ENCODE measurements around the gene TTC28.

The TTC28 gene

DNA sequence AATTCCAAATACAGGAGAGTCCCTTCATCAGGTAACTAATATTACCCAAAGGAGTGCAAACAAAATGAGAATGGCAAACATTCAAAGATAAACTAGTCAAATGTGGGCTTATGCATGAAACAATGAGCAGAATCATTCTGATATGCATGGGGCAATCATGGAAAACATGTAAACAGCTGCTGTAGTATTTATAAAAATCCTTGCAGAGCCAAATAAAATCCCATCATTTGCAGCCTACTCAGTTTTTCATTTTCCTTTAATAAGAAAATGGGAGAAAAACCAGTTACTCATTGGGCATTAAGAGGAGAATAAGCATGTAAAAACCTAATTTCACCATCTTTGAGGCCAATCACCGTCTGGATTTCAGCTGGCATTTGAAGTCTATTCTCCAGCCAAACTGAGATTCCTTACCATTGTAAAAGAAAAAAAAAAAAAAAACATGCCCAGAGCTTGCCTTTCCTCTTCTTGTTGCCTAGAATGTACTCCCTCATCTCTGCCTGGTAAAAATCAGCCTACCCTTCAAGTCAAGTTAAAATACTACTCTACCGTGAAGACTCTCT is 249.1 kb downstream of the TTC28 start:
- no peak overlapping the region for H3K4me2 ChIP-seq (ENCODE audit: low read length)
- no peaks in the 10 kb centered on the region for H3K79me1 ChIP-seq (ENCODE audit: low read length)
- no peaks in the 10 kb centered on the region for H3K36me3 ChIP-seq (ENCODE audit: control insufficient read depth, insufficient read depth, low read length)
- H3K27me3 ChIP-seq (ENCODE audit: insufficient read depth, low read length, poor library complexity): no peaks in the 10 kb centered on the region
- no peak overlapping the region for H2AK5ac ChIP-seq (ENCODE audit: low read length)
- no peak overlapping the region for H3K18ac ChIP-seq (ENCODE audit: low read length)
- H4K5ac ChIP-seq (ENCODE audit: low read length): no peak overlapping the region
- H2BK120ac ChIP-seq (ENCODE audit: low read depth, low read length): no peak overlapping the region
- H3K56ac ChIP-seq (ENCODE audit: low read length): no peak overlapping the region
- H3K23ac ChIP-seq (ENCODE audit: low read length): no peak overlapping the region
- no peak overlapping the region for H3K4me3 ChIP-seq (ENCODE audit: low read length)
- no peak overlapping the region for H3K27ac ChIP-seq (ENCODE audit: low read depth, low read length)
- no CpG with 5 or more reads among the region's 2 CpGs for WGBS (ENCODE audit: extremely low coverage, insufficient coverage, low lambda C conversion rate)
- H4K8ac ChIP-seq (ENCODE audit: low read depth, low read length): no peak overlapping the region
- no peak overlapping the region for H3K9ac ChIP-seq (ENCODE audit: low read length)
- DNase-seq: no peak
- no peaks in the 10 kb centered on the region for H3K79me2 ChIP-seq (ENCODE audit: control insufficient read depth, insufficient read depth, low read length)
- no peak overlapping the region for H2BK5ac ChIP-seq (ENCODE audit: low read length)
- no peak overlapping the region for H3K4ac ChIP-seq (ENCODE audit: low read depth, low read length)
- no peaks in the 10 kb centered on the region for H3K4me1 ChIP-seq (ENCODE audit: control insufficient read depth, low read depth, low read length)
- no peak overlapping the region for H2BK15ac ChIP-seq (replicated peaks; ENCODE audit: low read depth)

DNA sequence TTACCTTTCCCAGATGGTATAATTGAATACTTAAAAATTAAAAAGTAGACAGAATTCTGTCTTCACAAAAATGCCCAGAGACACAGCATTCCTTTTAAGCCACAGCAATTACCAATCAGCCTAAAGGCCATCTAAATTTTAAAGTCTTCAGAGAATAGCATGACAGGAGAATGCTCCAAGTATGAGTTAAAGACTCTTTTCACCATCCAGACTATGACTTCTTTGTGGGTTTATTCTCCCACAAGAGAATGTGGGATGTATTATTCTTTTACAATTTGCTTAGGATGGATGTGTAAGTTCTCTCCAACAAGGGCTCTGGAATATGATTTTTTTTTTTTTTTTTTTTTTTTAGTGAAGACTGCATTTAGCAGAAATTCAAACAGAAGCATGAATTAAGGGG is 249.9 kb downstream of the TTC28 start:
- Histone ChIP-seq H3K27ac (ENCODE audit: low read depth, low read length) (no peak overlapping the region), H2AK5ac (ENCODE audit: low read length) (no peak overlapping the region), H3K79me2 (ENCODE audit: control insufficient read depth, insufficient read depth, low read length) (no peaks in the 10 kb centered on the region), H4K5ac (ENCODE audit: low read length) (no peak overlapping the region), H3K4ac (ENCODE audit: low read depth, low read length) (no peak overlapping the region), H3K56ac (ENCODE audit: low read length) (no peak overlapping the region), H2BK15ac (replicated peaks; ENCODE audit: low read depth) (no peak overlapping the region), H3K18ac (ENCODE audit: low read length) (no peak overlapping the region), H3K4me2 (ENCODE audit: low read length) (no peak overlapping the region), H3K9ac (ENCODE audit: low read length) (no peak overlapping the region), H3K79me1 (ENCODE audit: low read length) (no peaks in the 10 kb centered on the region), H2BK120ac (ENCODE audit: low read depth, low read length) (no peak overlapping the region), H3K36me3 (ENCODE audit: control insufficient read depth, insufficient read depth, low read length) (no peaks in the 10 kb centered on the region), H4K8ac (ENCODE audit: low read depth, low read length) (no peak overlapping the region), H3K4me3 (ENCODE audit: low read length) (no peak overlapping the region), H3K23ac (ENCODE audit: low read length) (no peak overlapping the region), H3K4me1 (ENCODE audit: control insufficient read depth, low read depth, low read length) (no peaks in the 10 kb centered on the region), H2BK5ac (ENCODE audit: low read length) (no peak overlapping the region), H3K27me3 (ENCODE audit: insufficient read depth, low read length, poor library complexity) (no peaks in the 10 kb centered on the region)
- no peak for DNase-seq

DNA sequence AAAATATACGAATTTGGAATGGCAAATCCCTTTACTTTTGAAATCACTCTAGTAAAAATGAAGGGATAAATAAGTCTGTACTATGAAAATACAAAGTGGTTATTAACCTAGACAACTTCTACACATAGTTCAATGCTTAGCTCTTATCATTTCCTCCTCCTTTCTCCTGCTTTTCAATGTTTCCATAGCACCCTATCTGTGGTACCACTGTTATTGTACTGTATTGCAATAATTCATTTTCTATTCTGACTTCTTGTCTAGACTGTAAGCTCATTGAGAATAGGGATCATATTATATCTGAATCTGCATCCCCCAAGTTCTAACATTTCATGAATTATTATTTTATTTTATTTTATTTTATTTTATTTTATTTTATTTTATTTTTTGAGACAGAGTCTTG is 251.4 kb downstream of the TTC28 start:
- Histone ChIP-seq H3K56ac (ENCODE audit: low read length) (no peak overlapping the region), H2AK5ac (ENCODE audit: low read length) (no peak overlapping the region), H3K23ac (ENCODE audit: low read length) (no peak overlapping the region), H4K8ac (ENCODE audit: low read depth, low read length) (no peak overlapping the region), H3K18ac (ENCODE audit: low read length) (no peak overlapping the region), H2BK15ac (replicated peaks; ENCODE audit: low read depth) (no peak overlapping the region), H2BK120ac (ENCODE audit: low read depth, low read length) (no peak overlapping the region), H3K4ac (ENCODE audit: low read depth, low read length) (no peak overlapping the region), H3K4me3 (ENCODE audit: low read length) (no peak overlapping the region), H3K4me1 (ENCODE audit: control insufficient read depth, low read depth, low read length) (no peaks in the 10 kb centered on the region), H3K27ac (ENCODE audit: low read depth, low read length) (no peak overlapping the region), H3K9ac (ENCODE audit: low read length) (no peak overlapping the region), H3K79me1 (ENCODE audit: low read length) (no peaks in the 10 kb centered on the region), H3K79me2 (ENCODE audit: control insufficient read depth, insufficient read depth, low read length) (no peaks in the 10 kb centered on the region), H2BK5ac (ENCODE audit: low read length) (no peak overlapping the region), H3K27me3 (ENCODE audit: insufficient read depth, low read length, poor library complexity) (no peaks in the 10 kb centered on the region), H3K4me2 (ENCODE audit: low read length) (no peak overlapping the region), H4K5ac (ENCODE audit: low read length) (no peak overlapping the region), H3K36me3 (ENCODE audit: control insufficient read depth, insufficient read depth, low read length) (no peaks in the 10 kb centered on the region)
- no CpG with 5 or more reads among the region's 1 CpG for WGBS (ENCODE audit: extremely low coverage, insufficient coverage, low lambda C conversion rate)
- DNase-seq: no peak

DNA sequence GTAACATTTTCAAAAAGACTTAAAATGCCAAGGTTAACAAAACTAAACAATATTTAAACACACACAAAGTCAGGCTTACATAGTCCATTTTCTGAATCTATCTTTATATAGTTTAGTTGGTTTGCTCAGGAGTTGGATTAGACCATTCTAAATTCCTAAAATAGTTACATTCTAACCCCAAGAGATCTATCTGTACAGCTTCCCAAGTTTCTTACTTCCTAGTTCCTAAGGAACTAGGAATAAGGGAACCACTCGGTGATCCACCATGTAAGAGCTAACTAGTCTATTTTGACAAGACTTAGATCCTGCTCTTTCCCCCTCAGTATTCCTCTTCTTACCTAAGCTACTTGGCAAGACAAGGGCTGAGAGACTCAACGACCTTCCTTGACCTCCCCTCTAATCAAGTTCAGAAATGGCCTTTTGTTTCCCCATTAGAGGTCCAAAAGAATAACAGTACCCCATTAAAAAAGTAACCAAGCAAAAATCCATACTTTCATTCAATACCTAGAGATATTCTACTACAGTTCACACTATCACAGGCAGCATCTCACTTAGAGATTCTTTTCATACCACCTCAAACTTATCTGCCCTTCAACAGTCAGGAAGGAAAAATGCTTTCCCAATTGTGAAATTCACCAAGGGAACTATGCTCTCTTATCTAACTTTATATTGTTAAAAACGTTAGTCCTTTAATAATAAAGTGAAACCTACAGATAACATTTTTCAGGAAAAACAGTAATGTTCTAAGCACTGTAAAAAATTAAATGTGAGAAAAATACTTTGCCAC is 253.1 kb downstream of the TTC28 start:
- Histone ChIP-seq H4K5ac (ENCODE audit: low read length) (no peak overlapping the region), H3K4me1 (ENCODE audit: control insufficient read depth, low read depth, low read length) (no peaks in the 10 kb centered on the region)

DNA sequence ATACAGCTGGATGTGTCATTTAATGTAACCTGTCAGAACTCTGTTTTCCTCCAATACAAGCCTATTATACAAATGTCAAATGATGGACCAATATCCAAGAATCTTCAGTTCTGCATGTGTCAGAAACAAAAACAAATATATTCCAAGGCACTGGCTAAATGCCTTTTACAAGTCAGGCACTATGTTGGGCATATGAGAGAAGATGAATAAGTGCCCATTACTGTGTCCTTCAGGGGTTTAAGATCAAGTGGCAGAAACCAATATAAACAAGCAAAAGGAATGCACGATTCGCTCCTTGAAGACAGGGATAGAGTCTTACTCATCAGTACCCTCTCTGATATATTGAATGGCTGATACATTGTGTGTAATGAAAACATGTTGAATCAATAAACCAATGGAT is 254.4 kb downstream of the TTC28 start:
- no peaks in the 10 kb centered on the region for H3K27me3 ChIP-seq (ENCODE audit: insufficient read depth, low read length, poor library complexity)
- H3K4me2 ChIP-seq (ENCODE audit: low read length): no peak overlapping the region
- no peaks in the 10 kb centered on the region for H3K4me1 ChIP-seq (ENCODE audit: control insufficient read depth, low read depth, low read length)
- no peak overlapping the region for H3K23ac ChIP-seq (ENCODE audit: low read length)
- no peak overlapping the region for H3K4me3 ChIP-seq (ENCODE audit: low read length)
- H3K18ac ChIP-seq (ENCODE audit: low read length): no peak overlapping the region
- no peaks in the 10 kb centered on the region for H3K79me2 ChIP-seq (ENCODE audit: control insufficient read depth, insufficient read depth, low read length)
- no peak for DNase-seq
- no peaks in the 10 kb centered on the region for H3K79me1 ChIP-seq (ENCODE audit: low read length)
- no peak overlapping the region for H2BK5ac ChIP-seq (ENCODE audit: low read length)
- no peak overlapping the region for H3K4ac ChIP-seq (ENCODE audit: low read depth, low read length)
- no peak overlapping the region for H2AK5ac ChIP-seq (ENCODE audit: low read length)
- no peak overlapping the region for H3K9ac ChIP-seq (ENCODE audit: low read length)
- no peak overlapping the region for H3K56ac ChIP-seq (ENCODE audit: low read length)
- H3K27ac ChIP-seq (ENCODE audit: low read depth, low read length): no peak overlapping the region
- no CpG with 5 or more reads among the region's 2 CpGs for WGBS (ENCODE audit: extremely low coverage, insufficient coverage, low lambda C conversion rate)
- H3K36me3 ChIP-seq (ENCODE audit: control insufficient read depth, insufficient read depth, low read length): no peaks in the 10 kb centered on the region
- H2BK15ac ChIP-seq (replicated peaks; ENCODE audit: low read depth): no peak overlapping the region
- H4K8ac ChIP-seq (ENCODE audit: low read depth, low read length): no peak overlapping the region
- H4K5ac ChIP-seq (ENCODE audit: low read length): no peak overlapping the region
- no peak overlapping the region for H2BK120ac ChIP-seq (ENCODE audit: low read depth, low read length)

More for the DNA sequence above, 253.1 kb downstream of the TTC28 start:
- Histone ChIP-seq H3K9ac (ENCODE audit: low read length) (no peak overlapping the region), H2BK15ac (replicated peaks; ENCODE audit: low read depth) (no peak overlapping the region), H3K27me3 (ENCODE audit: insufficient read depth, low read length, poor library complexity) (no peaks in the 10 kb centered on the region), H3K79me1 (ENCODE audit: low read length) (no peaks in the 10 kb centered on the region), H3K79me2 (ENCODE audit: control insufficient read depth, insufficient read depth, low read length) (no peaks in the 10 kb centered on the region), H3K18ac (ENCODE audit: low read length) (no peak overlapping the region), H3K4ac (ENCODE audit: low read depth, low read length) (no peak overlapping the region), H2BK120ac (ENCODE audit: low read depth, low read length) (no peak overlapping the region), H3K4me2 (ENCODE audit: low read length) (no peak overlapping the region), H4K8ac (ENCODE audit: low read depth, low read length) (no peak overlapping the region), H3K23ac (ENCODE audit: low read length) (no peak overlapping the region), H2BK5ac (ENCODE audit: low read length) (no peak overlapping the region), H3K36me3 (ENCODE audit: control insufficient read depth, insufficient read depth, low read length) (no peaks in the 10 kb centered on the region), H2AK5ac (ENCODE audit: low read length) (no peak overlapping the region), H3K56ac (ENCODE audit: low read length) (no peak overlapping the region), H3K27ac (ENCODE audit: low read depth, low read length) (no peak overlapping the region), H3K4me3 (ENCODE audit: low read length) (no peak overlapping the region)
- no CpG with 5 or more reads among the region's 3 CpGs for WGBS (ENCODE audit: extremely low coverage, insufficient coverage, low lambda C conversion rate)
- peak; percentile 60 for DNase-seq

Data from mesendoderm (in vitro differentiated cells).